ENCODE data around the gene CNN1. TPM values are rescaled to one million over a fixed set of nuclear protein-coding genes. Genes with fewer than 3 reads are reported as not detected.

Gene CNN1
- polyA plus RNA-seq, 2 of the 4 experiments (the other 2 are of a cell fraction) = 0.62 to 0.96 TPM

DNA sequence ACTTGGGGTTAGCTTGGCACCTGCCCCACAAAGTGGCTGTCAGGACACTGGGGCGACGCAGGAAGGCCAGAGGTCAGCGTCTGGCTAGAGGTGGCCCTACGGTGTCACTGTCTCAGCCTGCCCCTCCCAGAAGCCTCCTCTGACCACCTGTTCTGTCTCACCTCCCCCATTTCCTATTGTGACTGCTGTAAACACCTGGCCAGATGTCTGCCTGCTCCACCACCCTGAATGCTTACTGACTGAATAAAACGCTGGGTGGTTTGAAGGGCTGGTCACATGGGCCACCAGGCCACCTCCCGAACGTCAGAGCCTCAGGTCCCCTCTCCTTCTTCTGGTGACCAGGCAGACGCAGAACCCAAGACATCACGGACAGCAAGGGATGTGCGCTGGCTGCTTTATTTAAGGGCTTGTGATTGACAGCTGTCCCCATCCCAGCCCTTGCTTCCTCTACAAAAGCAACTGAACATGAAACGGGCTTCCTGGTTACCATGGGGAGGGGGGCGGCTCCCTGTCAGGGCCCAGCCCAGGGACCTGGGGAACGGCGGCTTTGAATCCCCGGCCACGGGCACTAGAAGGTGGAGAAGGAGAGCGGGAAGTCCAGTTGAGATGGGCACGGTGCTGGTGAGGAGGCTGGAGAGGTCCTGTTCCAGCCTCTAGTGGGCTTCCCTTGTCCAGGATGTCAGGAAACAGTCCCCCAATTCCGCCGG lies 14.2 kb downstream of the CNN1 start:
- 91% methylated on average over 11 of the region's 20 CpGs for WGBS (ENCODE audit: missing lambda C conversion rate)
- FAIRE-seq (no peak), DNase-seq (ENCODE audit: low read depth in 1 of 2, low spot score in 1 of 2) (no peak), ATAC-seq (no peak)
- no peak overlapping the region for H3K4me2 ChIP-seq
- POLR2A ChIA-PET = no interaction called here
- no peak overlapping the region for H3K4me3 ChIP-seq
- H3K27ac ChIP-seq = no peak overlapping the region
- CTCF ChIA-PET = interaction anchor here (0.6 to 2.0 kb wide), 2 partner anchors 17 to 496 kb away, joined by 4 to 9 read pairs; no protein-coding TSS in a partner anchor
- H3K4me1 ChIP-seq = peaks cover 2% of the 10 kb centered on the region; the same call in 1 of the 3 replicates
- no peaks in the 10 kb centered on the region for H3K9me3 ChIP-seq
- TF ChIP-seq JUN (IDR thresholded peaks at IDR 0.05) (no peak), NR3C1 (IDR thresholded peaks at IDR 0.05) (no peak), EHMT2 (IDR thresholded peaks at IDR 0.05; ENCODE audit: low read depth) (no peak)
- TF ChIP-seq, protein P1, sequence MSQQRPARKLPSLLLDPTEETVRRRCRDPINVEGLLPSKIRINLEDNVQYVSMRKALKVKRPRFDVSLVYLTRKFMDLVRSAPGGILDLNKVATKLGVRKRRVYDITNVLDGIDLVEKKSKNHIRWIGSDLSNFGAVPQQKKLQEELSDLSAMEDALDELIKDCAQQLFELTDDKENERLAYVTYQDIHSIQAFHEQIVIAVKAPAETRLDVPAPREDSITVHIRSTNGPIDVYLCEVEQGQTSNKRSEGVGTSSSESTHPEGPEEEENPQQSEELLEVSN (IDR thresholded peaks at IDR 0.05; ENCODE audit: borderline replicate concordance, low read depth) = no peak

DNA sequence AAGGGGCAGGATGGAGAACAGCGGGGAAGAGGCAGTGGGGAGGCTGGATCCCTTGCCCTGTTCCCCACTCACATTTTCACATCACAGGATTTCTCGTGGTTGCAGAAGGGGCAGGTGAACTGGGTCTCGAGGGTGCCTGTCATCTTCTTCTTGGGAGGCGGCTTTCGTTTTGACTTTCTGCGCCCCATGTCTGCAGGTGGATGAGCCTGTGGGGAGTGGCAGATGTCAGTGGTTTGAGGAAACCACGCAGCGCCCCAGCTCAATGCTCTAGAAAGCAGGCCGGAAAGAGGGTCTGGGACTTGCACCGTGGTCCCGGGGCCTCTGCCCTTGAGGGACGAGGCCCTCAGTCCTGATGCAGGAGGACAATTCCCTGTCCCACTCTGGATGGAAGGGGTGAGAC lies 15.5 kb downstream of the CNN1 start:
- FAIRE-seq (no peak), ATAC-seq (no peak), DNase-seq (ENCODE audit: low read depth in 1 of 2, low spot score in 1 of 2) (no peak)
- TF ChIP-seq JUNB (IDR thresholded peaks at IDR 0.05) = no peak
- Histone ChIP-seq H3K4me3 (no peak overlapping the region), H3K4me2 (no peak overlapping the region), H3K9me3 (no peaks in the 10 kb centered on the region), H3K27ac (no peak overlapping the region), H3K4me1 (peaks cover 4% of the 10 kb centered on the region; the same call in 1 of the 3 replicates)
- POLR2A ChIA-PET = no interaction called here
- CTCF ChIA-PET = interaction anchor here (0.6 kb wide), 2 partner anchors 12 to 43 kb away, joined by 3 to 5 read pairs; no protein-coding TSS in a partner anchor
- WGBS (ENCODE audit: missing lambda C conversion rate) = 99% methylated on average over 8 of the region's 12 CpGs

DNA sequence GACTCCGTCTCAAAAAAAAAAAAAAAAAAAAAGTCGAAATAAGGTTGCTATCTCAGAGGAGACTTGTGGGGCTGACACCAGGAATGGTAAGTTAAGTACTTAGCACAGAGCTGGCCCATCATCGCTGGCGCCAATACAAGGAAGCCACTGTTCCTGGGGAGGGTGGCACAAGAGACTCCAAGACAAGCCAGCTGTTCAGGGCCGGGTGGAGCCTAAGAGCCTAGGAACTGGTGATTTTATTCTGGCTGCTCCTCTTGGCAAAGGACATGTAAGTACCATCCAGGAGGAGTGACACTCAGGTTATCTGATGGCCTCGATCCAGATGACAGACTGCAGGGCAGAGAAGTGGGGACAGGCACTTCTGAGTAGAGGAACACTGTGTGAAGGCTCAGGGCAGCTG lies 16.6 kb downstream of the CNN1 start:
- POLR2A ChIA-PET = interaction anchor here (0.5 kb wide), 2 partner anchors 185 to 261 kb away, joined by 3 to 4 read pairs; no protein-coding TSS in a partner anchor
- no peak for ATAC-seq
- 87% methylated on average over 6 of the region's 6 CpGs for WGBS (ENCODE audit: missing lambda C conversion rate)
- Histone ChIP-seq H3K4me3 (no peak overlapping the region), H3K27ac (no peak overlapping the region), H3K4me1 (peaks cover 6% of the 10 kb centered on the region; the same call in 2 of the 3 replicates), H3K4me2 (no peak overlapping the region), H3K9me3 (no peaks in the 10 kb centered on the region)
- DNase-seq (ENCODE audit: low read depth in 1 of 2, low spot score in 1 of 2) = no peak
- FAIRE-seq = no peak
- no peak for TF ChIP-seq NPAS2 (CRISPR knock-in tag; IDR thresholded peaks at IDR 0.05; ENCODE audit: borderline replicate concordance)
- no peak for TF ChIP-seq BHLHE40 (IDR thresholded peaks at IDR 0.05; ENCODE audit: low read depth, low read length)
- TF ChIP-seq RFX5 (IDR thresholded peaks at IDR 0.05) = no peak
- TF ChIP-seq, protein P2, sequence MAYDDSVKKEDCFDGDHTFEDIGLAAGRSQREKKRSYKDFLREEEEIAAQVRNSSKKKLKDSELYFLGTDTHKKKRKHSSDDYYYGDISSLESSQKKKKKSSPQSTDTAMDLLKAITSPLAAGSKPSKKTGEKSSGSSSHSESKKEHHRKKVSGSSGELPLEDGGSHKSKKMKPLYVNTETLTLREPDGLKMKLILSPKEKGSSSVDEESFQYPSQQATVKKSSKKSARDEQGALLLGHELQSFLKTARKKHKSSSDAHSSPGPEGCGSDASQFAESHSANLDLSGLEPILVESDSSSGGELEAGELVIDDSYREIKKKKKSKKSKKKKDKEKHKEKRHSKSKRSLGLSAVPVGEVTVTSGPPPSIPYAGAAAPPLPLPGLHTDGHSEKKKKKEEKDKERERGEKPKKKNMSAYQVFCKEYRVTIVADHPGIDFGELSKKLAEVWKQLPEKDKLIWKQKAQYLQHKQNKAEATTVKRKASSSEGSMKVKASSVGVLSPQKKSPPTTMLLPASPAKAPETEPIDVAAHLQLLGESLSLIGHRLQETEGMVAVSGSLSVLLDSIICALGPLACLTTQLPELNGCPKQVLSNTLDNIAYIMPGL (CRISPR knock-in tag; IDR thresholded peaks at IDR 0.05; ENCODE audit: borderline replicate concordance) = no peak
- TF ChIP-seq NFE2L2 (conservative IDR thresholded peaks at IDR 0.05; ENCODE audit: low read length) = no peak
- no peak for TF ChIP-seq ZNF302 (CRISPR knock-in tag; IDR thresholded peaks at IDR 0.05)
- TF ChIP-seq SMC3 (IDR thresholded peaks at IDR 0.05) = no peak
- TF ChIP-seq CEBPB (IDR thresholded peaks at IDR 0.05) = no peak
- TF ChIP-seq, protein P3, sequence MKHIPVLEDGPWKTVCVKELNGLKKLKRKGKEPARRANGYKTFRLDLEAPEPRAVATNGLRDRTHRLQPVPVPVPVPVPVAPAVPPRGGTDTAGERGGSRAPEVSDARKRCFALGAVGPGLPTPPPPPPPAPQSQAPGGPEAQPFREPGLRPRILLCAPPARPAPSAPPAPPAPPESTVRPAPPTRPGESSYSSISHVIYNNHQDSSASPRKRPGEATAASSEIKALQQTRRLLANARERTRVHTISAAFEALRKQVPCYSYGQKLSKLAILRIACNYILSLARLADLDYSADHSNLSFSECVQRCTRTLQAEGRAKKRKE (CRISPR knock-in tag; IDR thresholded peaks at IDR 0.05; ENCODE audit: low read depth) = no peak
- no peak for TF ChIP-seq MAZ (IDR thresholded peaks at IDR 0.05; ENCODE audit: borderline replicate concordance, low read depth, low read length)
- TF ChIP-seq CHD4 (IDR thresholded peaks at IDR 0.05; ENCODE audit: borderline replicate concordance) = no peak
- TF ChIP-seq, protein P4, sequence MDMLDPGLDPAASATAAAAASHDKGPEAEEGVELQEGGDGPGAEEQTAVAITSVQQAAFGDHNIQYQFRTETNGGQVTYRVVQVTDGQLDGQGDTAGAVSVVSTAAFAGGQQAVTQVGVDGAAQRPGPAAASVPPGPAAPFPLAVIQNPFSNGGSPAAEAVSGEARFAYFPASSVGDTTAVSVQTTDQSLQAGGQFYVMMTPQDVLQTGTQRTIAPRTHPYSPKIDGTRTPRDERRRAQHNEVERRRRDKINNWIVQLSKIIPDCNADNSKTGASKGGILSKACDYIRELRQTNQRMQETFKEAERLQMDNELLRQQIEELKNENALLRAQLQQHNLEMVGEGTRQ (IDR thresholded peaks at IDR 0.05) = no peak
- TF ChIP-seq ESRRA (IDR thresholded peaks at IDR 0.05; ENCODE audit: borderline replicate concordance, low read length) = no peak
- no peak for TF ChIP-seq RNF2 (IDR thresholded peaks at IDR 0.05; ENCODE audit: borderline replicate concordance, low read depth)
- CTCF ChIA-PET = interaction anchor here (0.7 kb wide), 1 partner anchor 12 kb away, joined by 3 read pairs; no protein-coding TSS in a partner anchor

Data from A549 (cell line).